Fibroblast of lung (primary cell): ENCODE data around the gene TDRD7.

ENCODE experiments used
- EZH2 ChIP-seq: IDR thresholded peaks from 2 replicates; pipeline ENCODE4 v1.5.1; 2012; ENCODE audit warnings: low read length, control low read depth, mild to moderate bottlenecking; ENCODE audit errors: missing control alignments
- TF ChIP-seq, protein P1 (sequence below), 2 donors: IDR thresholded peaks in 1 of 2; conservative IDR thresholded peaks in 1 of 2; 1 replicate in 1 of 2; 2 replicates in 1 of 2; pipeline ENCODE4 v1.5.1; 2011 to 2012; ENCODE audit warnings: low read length in 2 of 2, control low read depth in 1 of 2, inconsistent platforms in 1 of 2, low read depth in 1 of 2, mild to moderate bottlenecking in 1 of 2

DNA sequence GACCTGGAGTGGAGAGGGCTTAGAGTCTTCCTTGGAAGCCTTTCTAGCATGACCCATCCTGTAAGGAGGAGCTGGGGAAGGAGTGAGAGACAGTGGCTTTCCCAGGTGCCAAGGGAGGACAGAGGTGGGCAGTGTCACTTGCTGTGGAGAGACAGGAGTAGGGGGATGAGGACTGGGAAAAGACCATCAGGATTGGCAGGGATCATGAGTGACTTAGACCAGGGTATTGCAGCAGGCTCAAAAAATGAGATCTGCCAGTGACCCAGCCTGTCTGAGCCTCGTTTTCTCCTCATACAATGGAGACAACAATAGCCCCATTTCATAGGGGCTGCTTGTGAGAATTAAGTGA lies 91.9 kb downstream of the TDRD7 start:
- TF ChIP-seq, protein P1, sequence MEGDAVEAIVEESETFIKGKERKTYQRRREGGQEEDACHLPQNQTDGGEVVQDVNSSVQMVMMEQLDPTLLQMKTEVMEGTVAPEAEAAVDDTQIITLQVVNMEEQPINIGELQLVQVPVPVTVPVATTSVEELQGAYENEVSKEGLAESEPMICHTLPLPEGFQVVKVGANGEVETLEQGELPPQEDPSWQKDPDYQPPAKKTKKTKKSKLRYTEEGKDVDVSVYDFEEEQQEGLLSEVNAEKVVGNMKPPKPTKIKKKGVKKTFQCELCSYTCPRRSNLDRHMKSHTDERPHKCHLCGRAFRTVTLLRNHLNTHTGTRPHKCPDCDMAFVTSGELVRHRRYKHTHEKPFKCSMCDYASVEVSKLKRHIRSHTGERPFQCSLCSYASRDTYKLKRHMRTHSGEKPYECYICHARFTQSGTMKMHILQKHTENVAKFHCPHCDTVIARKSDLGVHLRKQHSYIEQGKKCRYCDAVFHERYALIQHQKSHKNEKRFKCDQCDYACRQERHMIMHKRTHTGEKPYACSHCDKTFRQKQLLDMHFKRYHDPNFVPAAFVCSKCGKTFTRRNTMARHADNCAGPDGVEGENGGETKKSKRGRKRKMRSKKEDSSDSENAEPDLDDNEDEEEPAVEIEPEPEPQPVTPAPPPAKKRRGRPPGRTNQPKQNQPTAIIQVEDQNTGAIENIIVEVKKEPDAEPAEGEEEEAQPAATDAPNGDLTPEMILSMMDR (conservative IDR thresholded peaks at IDR 0.05 in 1 of 2, IDR thresholded peaks at IDR 0.05 in 1 of 2; ENCODE audit: low read depth in 1 of 2, low read length in 2 of 2), result no peak
- TF ChIP-seq EZH2, result no peak
